ENCODE measurements around the gene ELOVL6. TPM values are rescaled to one million over a fixed set of nuclear protein-coding genes. Genes with fewer than 3 reads are reported as not detected.

ELOVL6 gene
- total and polyA plus RNA-seq, 9 of the 15 experiments (the other 6 are each of a cell fraction or from before 2014, with no cell fraction given), result 18.3 to 82.6 (median 46.0) TPM

GRCh38 chr4:110156442-110156841 lies 42.0 kb downstream of the ELOVL6 start:
- Histone ChIP-seq H4K20me1 (replicated peaks; ENCODE audit: control insufficient read depth, insufficient read depth, low read length) (0 out of 2 replicates have a peak, but pooled peaks cover 3% of the 10 kb centered on the region), H3K4me1 (replicated peaks in 1 of 2; ENCODE audit: control insufficient read depth in 2 of 2, insufficient read depth in 2 of 2, low read length in 2 of 2) (peaks cover 0 to 5% of the 10 kb centered on the region in 2 experiments; a peak in 1 of 5 replicates), H3K4me3 (no peak overlapping the region), H3K4me2 (ENCODE audit: insufficient read depth, low read length) (no peak overlapping the region), H3K9ac (ENCODE audit: insufficient read depth in 1 of 2, low read depth in 2 of 2, low read length in 2 of 2) (no peak overlapping the region), H2AFZ (ENCODE audit: low read depth, low read length) (no peak overlapping the region), H3K27me3 (ENCODE audit: control insufficient read depth in 2 of 2, insufficient read depth in 2 of 2, low read length in 2 of 2) (no peaks in the 10 kb centered on the region), H3K36me3 (ENCODE audit: control insufficient read depth, insufficient read depth, low read length) (peaks cover 51% of the 10 kb centered on the region), H3K27ac (ENCODE audit: extremely low read depth, low read depth, low read length) (no peak overlapping the region), H3K9me1 (ENCODE audit: control insufficient read depth, insufficient read depth, low read length) (no peaks in the 10 kb centered on the region), H3K9me3 (replicated peaks; ENCODE audit: control insufficient read depth, insufficient read depth, low read depth, low read length) (no peaks in the 10 kb centered on the region), H3K79me2 (ENCODE audit: control insufficient read depth, insufficient read depth, low read length) (peaks cover 36% of the 10 kb centered on the region)
- POLR2A ChIA-PET, result interaction anchor here (0.7 kb wide), 1 partner anchor 10 kb away, joined by 3 read pairs; no protein-coding TSS in a partner anchor
- WGBS (ENCODE audit: insufficient coverage, low coverage, missing lambda C conversion rate), result 82% methylated on average over 6 of the region's 6 CpGs
- DNase-seq (ENCODE audit: extremely low read depth in 1 of 4, low spot score in 3 of 4) (no peak), FAIRE-seq (no peak), ATAC-seq (no peak; the same call in 2 of the 3 replicates)
- no TSS peak for BruUV-seq (replicated peaks)
- TF ChIP-seq ZNF57 (CRISPR knock-in tag; IDR thresholded peaks at IDR 0.05) (no peak), RNF219 (CRISPR knock-in tag; IDR thresholded peaks at IDR 0.05) (no peak), ZSCAN29 (IDR thresholded peaks at IDR 0.05) (no peak), PHF8 (IDR thresholded peaks at IDR 0.05; ENCODE audit: borderline replicate concordance, low read length) (no peak), MTF1 (CRISPR knock-in tag; IDR thresholded peaks at IDR 0.05; ENCODE audit: borderline replicate concordance) (no peak), NFE2 (IDR thresholded peaks at IDR 0.05; ENCODE audit: low read depth) (no peak), CCNT2 (IDR thresholded peaks at IDR 0.05; ENCODE audit: borderline replicate concordance, extremely low read depth, insufficient read length, low read depth, low read length) (no peak), SRF (CRISPR knock-in tag; IDR thresholded peaks at IDR 0.05) (no peak)
- CTCF ChIA-PET (ENCODE audit: low intra/inter-chr PET ratio), result no interaction called here
- intact Hi-C loops (cut with micrococcal nuclease), result no loop called here
- in situ Hi-C loops (cut with MboI), result no loop called here
